Measurements from ENCODE around the gene CCL13. TPM values are rescaled to one million over a fixed set of nuclear protein-coding genes. Genes with fewer than 3 reads are reported as not detected.
"Not testable (repeated sequence)": the region's sequence is repeated elsewhere in the genome, so short reads cannot be mapped to it uniquely, and the experiment has no call there.

Gene CCL13
- total RNA-seq, 1 experiment from 2014 or later, result not detected

DNA sequence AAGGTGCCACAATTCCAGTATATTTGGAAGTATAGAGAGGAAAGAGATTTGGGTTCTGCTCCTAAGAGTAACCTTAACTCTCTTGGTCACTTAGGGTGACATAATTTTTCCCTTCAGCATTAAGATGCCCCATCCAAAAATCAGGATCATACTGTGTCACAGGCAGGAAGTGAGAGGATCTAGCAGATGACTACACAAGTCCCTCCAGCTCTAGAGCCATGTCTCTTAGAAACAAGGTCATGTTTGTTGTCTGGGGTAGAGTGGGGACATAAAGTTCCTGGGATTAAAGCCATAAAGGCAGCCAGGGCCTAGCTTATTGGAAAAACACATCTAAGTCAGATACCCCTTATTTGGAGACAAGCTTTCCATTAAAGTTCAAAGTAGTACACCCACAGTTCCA lies 34.3 kb upstream of the CCL13 start:
- no peak for TF ChIP-seq EZH2 (IDR thresholded peaks at IDR 0.05; ENCODE audit: low read depth)
- TF ChIP-seq, protein P1, sequence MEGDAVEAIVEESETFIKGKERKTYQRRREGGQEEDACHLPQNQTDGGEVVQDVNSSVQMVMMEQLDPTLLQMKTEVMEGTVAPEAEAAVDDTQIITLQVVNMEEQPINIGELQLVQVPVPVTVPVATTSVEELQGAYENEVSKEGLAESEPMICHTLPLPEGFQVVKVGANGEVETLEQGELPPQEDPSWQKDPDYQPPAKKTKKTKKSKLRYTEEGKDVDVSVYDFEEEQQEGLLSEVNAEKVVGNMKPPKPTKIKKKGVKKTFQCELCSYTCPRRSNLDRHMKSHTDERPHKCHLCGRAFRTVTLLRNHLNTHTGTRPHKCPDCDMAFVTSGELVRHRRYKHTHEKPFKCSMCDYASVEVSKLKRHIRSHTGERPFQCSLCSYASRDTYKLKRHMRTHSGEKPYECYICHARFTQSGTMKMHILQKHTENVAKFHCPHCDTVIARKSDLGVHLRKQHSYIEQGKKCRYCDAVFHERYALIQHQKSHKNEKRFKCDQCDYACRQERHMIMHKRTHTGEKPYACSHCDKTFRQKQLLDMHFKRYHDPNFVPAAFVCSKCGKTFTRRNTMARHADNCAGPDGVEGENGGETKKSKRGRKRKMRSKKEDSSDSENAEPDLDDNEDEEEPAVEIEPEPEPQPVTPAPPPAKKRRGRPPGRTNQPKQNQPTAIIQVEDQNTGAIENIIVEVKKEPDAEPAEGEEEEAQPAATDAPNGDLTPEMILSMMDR (conservative IDR thresholded peaks at IDR 0.05), result no peak
- Histone ChIP-seq H3K4me1 (replicated peaks; ENCODE audit: insufficient read depth) (no peaks in the 10 kb centered on the region), H3K4me3 (no peak overlapping the region), H3K36me3 (ENCODE audit: low read depth) (no peaks in the 10 kb centered on the region), H3K27me3 (ENCODE audit: insufficient read depth, low read depth) (no peaks in the 10 kb centered on the region), H3K79me2 (ENCODE audit: low read depth) (no peaks in the 10 kb centered on the region), H3K27ac (no peak overlapping the region), H3K4me2 (no peak overlapping the region), H3K9me3 (ENCODE audit: insufficient read depth, low read depth) (no peaks in the 10 kb centered on the region), H4K20me1 (ENCODE audit: insufficient read depth) (no peaks in the 10 kb centered on the region), H3K9me2 (ENCODE audit: insufficient read depth) (no peaks in the 10 kb centered on the region), H2AFZ (no peak overlapping the region), H3F3A (ENCODE audit: insufficient read depth, low read depth) (no peaks in the 10 kb centered on the region)
- POLR2A ChIA-PET (ENCODE audit: unreplicated experiment), result no interaction called here
- BruUV-seq (replicated peaks), result no TSS peak
- DNase-seq, result no peak
- intact Hi-C loops (cut with micrococcal nuclease; ENCODE audit: unreplicated experiment), result no loop called here
- CTCF ChIA-PET, result no interaction called here

DNA sequence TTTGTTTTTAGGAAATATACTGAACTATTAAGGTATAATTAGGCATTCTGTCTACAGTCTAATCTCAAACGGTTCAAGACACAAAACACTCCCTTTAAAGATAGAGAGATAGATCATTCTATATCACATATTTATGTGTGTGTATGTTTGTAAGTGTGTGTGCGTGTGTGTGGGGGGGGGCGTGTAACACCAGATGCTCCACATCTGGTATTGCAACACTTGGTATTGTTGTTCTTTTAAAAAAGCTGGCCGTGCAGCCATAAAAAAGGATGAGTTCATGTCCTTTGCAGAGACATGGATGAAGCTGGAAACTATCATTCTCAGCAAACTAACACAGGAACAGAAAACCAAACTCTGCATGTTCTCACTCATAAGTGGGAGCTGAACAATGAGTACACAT lies 28.7 kb upstream of the CCL13 start:
- H2AFZ ChIP-seq; H3K4me1 ChIP-seq (replicated peaks; ENCODE audit: insufficient read depth); H3K79me2 ChIP-seq (ENCODE audit: low read depth); H4K20me1 ChIP-seq (ENCODE audit: insufficient read depth); H3K9me2 ChIP-seq (ENCODE audit: insufficient read depth); POLR2A ChIA-PET (ENCODE audit: unreplicated experiment); BruUV-seq (replicated peaks); H3K4me2 ChIP-seq; H3K9me3 ChIP-seq (ENCODE audit: insufficient read depth, low read depth); H3K36me3 ChIP-seq (ENCODE audit: low read depth); DNase-seq; intact Hi-C loops (cut with micrococcal nuclease; ENCODE audit: unreplicated experiment); H3K27ac ChIP-seq; CTCF ChIA-PET; H3K4me3 ChIP-seq; H3F3A ChIP-seq (ENCODE audit: insufficient read depth, low read depth): not testable (repeated sequence)
- H3K27me3 ChIP-seq (ENCODE audit: insufficient read depth, low read depth), result peaks cover 13% of the 10 kb centered on the region

DNA sequence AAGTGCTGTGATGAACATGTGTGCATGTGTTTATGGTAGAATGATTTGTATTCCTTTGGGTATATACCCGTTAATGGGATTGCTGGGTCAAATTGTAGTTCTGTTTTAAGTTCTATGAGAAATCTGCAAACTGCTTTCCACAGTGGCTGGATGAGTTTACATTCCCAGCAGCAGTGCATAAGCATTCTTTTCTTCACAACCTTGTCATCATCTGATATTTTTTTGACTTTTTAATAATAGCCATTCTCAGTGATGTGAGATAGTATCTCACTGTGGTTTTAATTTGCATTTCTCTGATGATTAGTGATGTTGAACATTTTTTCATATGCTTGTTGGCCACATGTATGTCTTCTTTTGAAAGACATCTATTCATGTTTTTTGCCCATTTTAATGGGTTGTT lies 18.6 kb upstream of the CCL13 start:
- ChIA-PET CTCF (no interaction called here), POLR2A (ENCODE audit: unreplicated experiment) (no interaction called here)
- H2AFZ ChIP-seq, result no peak overlapping the region
- no peak for DNase-seq
- peaks cover 5% of the 10 kb centered on the region; the same call in 1 of the 2 replicates for H3K27me3 ChIP-seq (ENCODE audit: insufficient read depth, low read depth)
- no peak overlapping the region for H3K4me3 ChIP-seq
- H4K20me1 ChIP-seq (ENCODE audit: insufficient read depth), result no peaks in the 10 kb centered on the region
- no peak overlapping the region for H3K27ac ChIP-seq
- no peaks in the 10 kb centered on the region for H3K4me1 ChIP-seq (replicated peaks; ENCODE audit: insufficient read depth)
- TF ChIP-seq, protein P1 (conservative IDR thresholded peaks at IDR 0.05), result no peak
- TF ChIP-seq EZH2 (IDR thresholded peaks at IDR 0.05; ENCODE audit: low read depth), result no peak
- no peaks in the 10 kb centered on the region for H3F3A ChIP-seq (ENCODE audit: insufficient read depth, low read depth)
- no peaks in the 10 kb centered on the region for H3K9me2 ChIP-seq (ENCODE audit: insufficient read depth)
- no peaks in the 10 kb centered on the region for H3K9me3 ChIP-seq (ENCODE audit: insufficient read depth, low read depth)
- no peaks in the 10 kb centered on the region for H3K79me2 ChIP-seq (ENCODE audit: low read depth)
- H3K4me2 ChIP-seq, result no peak overlapping the region
- no peaks in the 10 kb centered on the region for H3K36me3 ChIP-seq (ENCODE audit: low read depth)
- BruUV-seq (replicated peaks), result no TSS peak
- intact Hi-C loops (cut with micrococcal nuclease; ENCODE audit: unreplicated experiment), result no loop called here

DNA sequence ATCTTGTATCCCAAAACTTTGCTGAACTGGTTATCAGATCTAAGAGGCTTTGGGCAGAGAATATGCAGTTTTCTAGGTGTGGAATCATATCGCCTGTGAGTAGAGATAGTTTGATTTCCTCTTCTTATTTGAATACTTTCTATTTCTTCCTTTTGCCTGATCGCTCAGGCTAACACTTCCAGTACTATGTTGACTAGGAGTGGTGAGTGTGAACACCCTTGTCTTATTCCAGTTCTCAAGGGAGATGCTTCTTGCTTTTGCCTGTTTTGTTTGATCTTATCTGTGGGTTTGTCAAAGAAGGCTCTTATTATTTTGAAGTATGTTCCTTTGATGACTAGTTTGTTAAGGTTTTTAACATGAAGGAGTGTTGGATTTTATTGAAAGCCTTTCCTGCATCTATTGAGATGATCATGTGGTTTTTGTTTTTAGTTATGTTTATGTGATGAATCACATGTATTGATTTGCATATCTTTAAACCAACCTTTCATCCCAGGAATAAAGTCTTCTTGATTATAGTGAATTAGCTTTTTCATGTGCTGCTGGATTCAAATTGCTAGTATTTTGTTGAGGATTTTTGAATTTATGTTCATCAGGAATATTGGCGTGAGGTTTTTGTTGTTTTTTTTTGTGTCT lies 17.0 kb upstream of the CCL13 start:
- Histone ChIP-seq H3K9me2 (ENCODE audit: insufficient read depth) (no peaks in the 10 kb centered on the region), H3K4me3 (no peak overlapping the region), H3K4me2 (no peak overlapping the region), H3K4me1 (replicated peaks; ENCODE audit: insufficient read depth) (no peaks in the 10 kb centered on the region), H3K79me2 (ENCODE audit: low read depth) (no peaks in the 10 kb centered on the region), H3K9me3 (ENCODE audit: insufficient read depth, low read depth) (no peaks in the 10 kb centered on the region), H3F3A (ENCODE audit: insufficient read depth, low read depth) (no peaks in the 10 kb centered on the region), H3K36me3 (ENCODE audit: low read depth) (no peaks in the 10 kb centered on the region), H3K27me3 (ENCODE audit: insufficient read depth, low read depth) (peaks cover 5% of the 10 kb centered on the region; the same call in 1 of the 2 replicates), H2AFZ (no peak overlapping the region), H3K27ac (no peak overlapping the region), H4K20me1 (ENCODE audit: insufficient read depth) (no peaks in the 10 kb centered on the region)
- intact Hi-C loops (cut with micrococcal nuclease; ENCODE audit: unreplicated experiment), result no loop called here
- DNase-seq, result no peak
- BruUV-seq (replicated peaks), result no TSS peak
- ChIA-PET CTCF (no interaction called here), POLR2A (ENCODE audit: unreplicated experiment) (no interaction called here)
- TF ChIP-seq, protein P1 (conservative IDR thresholded peaks at IDR 0.05), result no peak
- TF ChIP-seq EZH2 (IDR thresholded peaks at IDR 0.05; ENCODE audit: low read depth), result no peak
